HG03280 (cell line): ENCODE data around the gene PHF21B.

Source experiments
- ATAC-seq: cut with Tn5 transposase; IDR thresholded peaks from one replicate; pipeline ENCODE4 v1.9.1; 2021; ENCODE audit warnings: mild to moderate bottlenecking, moderate library complexity; ENCODE audit not compliant: unreplicated experiment

Gene PHF21B

GRCh38 chr22:45019861-45020655 lies 10.3 kb upstream of the PHF21B start:
- ATAC-seq = no peak

DNA sequence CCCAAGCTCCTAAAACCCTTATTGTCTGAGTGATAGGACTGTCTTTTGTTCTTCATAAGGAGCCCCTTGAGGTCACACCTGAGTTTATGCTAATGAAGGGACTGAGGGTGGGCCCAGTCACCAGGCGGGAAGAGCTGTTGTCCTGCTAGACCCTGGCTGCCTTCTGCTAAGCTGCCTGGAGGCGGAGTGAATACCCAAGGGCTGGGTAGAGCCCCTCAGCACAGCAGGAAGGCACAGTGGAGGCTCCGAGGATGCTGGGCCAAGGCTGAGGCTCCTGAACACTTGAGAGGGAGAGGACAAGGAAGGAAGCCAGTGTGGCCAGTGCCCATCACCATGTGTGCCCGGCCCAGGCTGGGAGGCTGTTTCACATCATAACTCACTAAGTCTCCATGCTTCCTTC lies 4.8 kb upstream of the PHF21B start:
- ATAC-seq = no peak

GRCh38 chr22:45013138-45013537 lies 3.3 kb upstream of the PHF21B start:
- no peak for ATAC-seq

GRCh38 chr22:45010532-45010900 lies 711 bp upstream of the PHF21B start:
- ATAC-seq = no peak

GRCh38 chr22:45008751-45009605 lies 827 bp downstream of the PHF21B start:
- ATAC-seq = no peak

DNA sequence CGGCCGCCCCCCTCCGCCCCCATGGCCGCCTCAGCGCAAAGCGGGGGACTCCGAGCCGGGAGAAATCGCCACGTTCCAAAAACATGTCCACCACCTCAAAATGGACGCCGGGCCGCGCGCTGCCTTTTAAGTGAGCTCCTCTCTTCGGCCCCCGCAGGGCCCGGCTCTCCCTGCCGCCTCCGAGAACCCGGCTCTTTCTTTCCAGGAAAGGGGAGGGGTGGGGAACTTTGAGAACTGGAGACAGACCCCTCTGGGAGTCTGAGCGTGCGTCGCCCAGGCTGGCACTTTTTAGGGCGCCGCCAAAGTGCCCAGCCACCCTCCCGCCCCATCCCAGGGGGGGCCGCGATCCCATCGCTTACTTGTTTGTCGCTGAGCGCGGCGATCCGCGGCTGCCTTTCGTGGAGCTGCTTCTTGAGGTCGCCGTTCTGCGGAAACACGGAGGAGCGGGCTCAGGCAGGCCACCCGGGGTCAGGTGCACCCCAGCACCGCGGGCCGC lies 1.6 kb downstream of the PHF21B start:
- no peak for ATAC-seq

DNA sequence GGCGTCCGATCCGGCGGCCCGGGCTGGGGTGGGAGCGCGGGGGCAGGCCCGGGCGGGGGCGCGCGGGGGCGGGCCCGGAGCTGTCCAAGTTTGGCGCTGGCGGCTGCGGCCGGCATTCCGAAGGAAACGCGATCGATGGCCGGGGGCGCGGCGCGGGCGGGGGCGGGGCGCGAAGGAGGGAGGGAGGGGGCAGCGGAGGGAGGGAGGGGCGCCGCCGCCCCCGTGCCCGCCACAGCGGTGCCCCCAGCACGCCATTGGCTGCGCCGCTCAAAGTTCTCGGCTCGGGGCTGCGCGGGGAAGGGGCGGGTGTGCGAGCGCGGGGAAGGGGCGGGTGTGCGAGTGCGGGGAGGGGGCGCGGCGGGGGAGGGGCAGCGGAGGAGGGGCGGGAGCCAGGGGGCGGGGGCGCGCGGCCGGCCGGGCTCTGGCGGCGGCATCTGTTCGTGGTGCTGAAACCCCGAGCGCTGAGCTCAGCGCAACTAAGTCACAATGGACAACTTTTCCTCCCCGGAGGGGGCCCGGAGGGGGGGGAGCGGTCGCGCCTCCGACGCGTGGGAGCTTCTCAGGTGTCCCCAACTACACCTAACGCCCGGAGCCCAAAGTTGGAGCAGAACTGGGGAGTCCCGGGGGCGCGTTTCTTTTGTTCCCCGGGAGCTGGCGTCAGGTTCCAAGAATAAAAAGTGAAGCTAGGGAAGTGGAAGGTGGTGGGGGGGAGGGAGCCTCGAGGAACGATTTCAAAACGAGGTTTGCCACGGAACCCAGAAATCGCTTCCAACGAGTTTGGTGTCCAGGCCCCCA lies 2.2 kb downstream of the PHF21B start:
- no peak for ATAC-seq

- no peak for ATAC-seq
These were observed 2.8 kb downstream of the PHF21B start for GRCh38 chr22:45006964-45007390.

GRCh38 chr22:45006111-45006963 lies 3.5 kb downstream of the PHF21B start:
- ATAC-seq = no peak

GRCh38 chr22:45001653-45002052 lies 8.2 kb downstream of the PHF21B start:
- no peak for ATAC-seq

DNA sequence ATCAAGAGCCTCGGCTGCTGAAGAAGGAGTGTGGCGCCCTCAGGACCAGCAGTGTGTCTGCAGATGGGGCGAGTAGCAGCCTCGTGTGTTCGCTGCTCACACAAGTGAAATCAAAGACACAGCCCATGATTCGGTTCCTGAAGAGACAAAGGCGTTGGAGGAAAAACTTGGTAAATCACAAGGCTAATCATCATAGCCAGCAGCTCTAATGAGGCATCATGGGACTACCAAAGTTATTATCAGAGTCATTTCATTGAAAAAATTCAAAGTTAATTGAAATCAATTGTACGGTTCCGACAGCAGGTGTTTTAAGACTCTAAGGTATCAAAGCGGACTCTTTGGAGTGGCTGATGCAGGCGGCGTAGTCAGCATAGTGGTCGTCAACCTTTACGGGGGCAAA lies 9.5 kb downstream of the PHF21B start:
- no peak for ATAC-seq

- no peak for ATAC-seq
These were observed 10.1 kb downstream of the PHF21B start for GRCh38 chr22:44999687-45000086.

DNA sequence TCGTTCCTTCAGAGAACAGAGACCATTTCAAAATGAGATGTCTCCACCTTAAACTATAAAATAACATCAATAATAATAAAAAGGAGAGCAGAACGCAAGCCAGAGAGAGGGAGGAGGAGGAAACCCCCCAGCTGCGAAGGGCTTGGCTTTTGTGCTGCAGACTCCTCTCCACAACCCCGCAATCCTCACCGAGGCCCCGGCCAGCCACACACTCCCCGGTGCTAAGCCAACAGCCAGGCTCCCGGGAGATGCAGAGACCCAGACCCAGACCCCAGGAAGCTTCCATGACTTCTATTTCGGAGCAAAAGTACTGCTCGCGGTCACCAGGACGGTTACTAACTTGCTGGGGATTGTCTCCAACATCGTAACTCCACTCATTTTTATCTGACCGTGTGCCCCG lies 10.6 kb downstream of the PHF21B start:
- ATAC-seq = no peak

DNA sequence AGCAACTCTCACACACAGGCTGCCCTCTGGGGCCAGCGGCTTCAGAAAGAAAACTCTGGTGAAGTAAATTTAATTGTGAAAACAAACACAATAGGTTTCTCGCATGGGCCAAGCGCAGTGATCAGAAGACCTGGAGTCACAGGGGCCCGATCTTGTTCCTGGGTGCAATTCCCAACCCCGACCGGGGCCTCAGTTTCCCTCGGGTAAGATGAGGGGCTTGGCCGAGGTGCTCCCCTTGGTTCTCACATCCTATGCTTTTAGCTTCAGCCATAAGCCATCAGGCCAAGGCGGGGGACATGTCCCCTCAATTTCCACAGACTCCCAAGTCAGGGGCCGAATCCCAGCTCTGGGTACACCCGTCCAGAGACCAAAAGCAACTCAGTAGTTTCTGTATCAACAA lies 11.5 kb downstream of the PHF21B start:
- no peak for ATAC-seq

GRCh38 chr22:44997060-44997459 lies 12.7 kb downstream of the PHF21B start:
- no peak for ATAC-seq

DNA sequence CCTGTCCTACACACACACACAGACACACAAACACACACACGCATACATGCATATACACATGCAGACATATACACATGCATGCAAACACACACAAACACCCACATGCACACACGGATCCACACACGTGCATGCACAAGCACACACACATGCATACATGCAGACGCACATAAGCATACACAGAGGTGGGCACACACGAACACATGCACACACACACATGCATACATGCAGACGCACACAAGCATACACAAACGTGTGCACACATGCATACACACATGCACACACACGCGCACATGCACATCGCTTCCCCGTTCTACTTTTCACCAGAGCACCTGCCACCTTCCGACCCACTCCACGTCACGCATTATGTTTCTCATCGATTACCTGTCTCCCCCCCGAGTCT lies 13.2 kb downstream of the PHF21B start:
- no peak for ATAC-seq

DNA sequence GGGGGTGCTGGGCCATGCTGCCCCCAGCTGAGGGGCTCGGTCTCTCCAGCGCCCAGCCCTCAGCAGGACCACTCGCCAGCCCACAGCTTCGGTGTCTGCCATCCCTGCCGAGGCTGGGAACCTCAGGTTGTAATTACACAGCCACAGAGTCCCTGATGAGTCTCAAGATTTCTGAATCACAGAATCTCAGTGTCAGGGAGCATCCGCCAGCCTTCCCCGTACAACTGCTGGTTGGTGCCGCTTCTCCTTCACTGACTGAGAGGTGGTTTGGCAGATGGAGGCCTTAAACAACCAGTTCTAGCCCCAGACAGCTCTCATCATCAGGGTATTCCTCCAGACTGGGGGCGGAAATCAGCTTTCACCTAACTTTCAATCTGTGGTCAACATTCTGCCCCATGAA lies 13.7 kb downstream of the PHF21B start:
- ATAC-seq = no peak

DNA sequence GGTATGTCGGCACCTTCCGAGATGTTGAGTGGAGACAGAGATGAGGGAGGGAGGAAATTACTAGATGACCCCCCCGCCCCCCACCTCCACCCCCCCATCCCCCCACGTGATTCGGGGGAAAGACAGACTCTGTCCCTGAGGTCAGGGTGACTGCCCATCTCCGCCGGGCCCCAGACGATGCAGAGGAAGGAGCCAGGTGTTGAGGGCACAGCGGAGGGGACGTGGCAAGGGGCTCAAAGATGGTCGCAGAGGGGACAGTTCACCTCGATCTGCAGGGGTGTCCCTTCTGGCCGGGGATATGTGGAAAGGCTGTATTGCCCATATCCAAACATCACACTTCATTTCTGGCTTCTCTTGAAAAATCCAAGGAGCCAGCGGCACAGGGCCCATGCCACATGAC lies 14.1 kb downstream of the PHF21B start:
- ATAC-seq = no peak

- ATAC-seq = no peak
These were observed 14.7 kb downstream of the PHF21B start for GRCh38 chr22:44995105-44995514.

DNA sequence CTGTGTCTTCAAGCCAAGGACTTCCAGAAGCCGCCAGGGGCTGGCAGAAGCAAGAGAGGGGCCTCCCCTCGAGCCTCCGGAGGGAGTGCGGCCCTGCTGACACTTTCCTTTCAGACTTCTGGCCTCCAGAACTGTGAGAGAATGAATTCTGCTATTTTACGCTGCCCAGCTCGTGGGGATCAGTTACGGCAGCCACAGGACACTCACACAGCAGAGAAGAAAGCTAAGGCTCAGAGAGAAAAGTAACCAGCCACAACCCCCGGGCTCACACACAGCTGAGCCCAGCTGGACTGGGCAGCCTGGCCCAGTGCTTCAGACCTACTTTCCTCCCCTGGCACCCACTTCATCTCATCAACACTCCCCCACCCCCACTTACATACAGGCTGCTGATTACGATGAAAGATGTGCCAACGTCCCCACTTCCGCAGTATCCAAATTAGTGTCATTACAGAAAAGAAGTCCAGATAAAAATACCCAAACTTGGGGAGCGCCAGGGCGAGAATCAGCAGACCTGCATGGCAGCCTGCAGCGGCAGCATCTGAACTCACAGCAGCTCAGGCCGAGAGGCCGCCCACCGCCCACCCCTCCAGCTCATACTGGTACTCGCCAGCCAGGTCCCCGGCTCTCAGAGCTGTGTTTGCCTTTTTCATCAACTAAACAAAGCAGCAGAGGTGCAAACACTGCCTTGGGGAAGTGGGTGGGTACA lies 15.3 kb downstream of the PHF21B start:
- ATAC-seq = no peak
